T47D (cell line): ENCODE measurements around the gene KLK5.
"Not testable (repeated sequence)": the region's sequence is repeated elsewhere in the genome, so short reads cannot be mapped to it uniquely, and the experiment has no call there.

Source experiments
- DNase-seq, 2 experiments: peaks; one replicate each; pipeline versions ENCODE4 v3.0.0 to v3.0.0-alpha.2; 2011 to 2012; ENCODE audit warnings: low read depth in 1 of 2, low spot score in 1 of 2
- JUND ChIP-seq: IDR thresholded peaks from 2 replicates; pipeline ENCODE4 v1.6.1; 2012; ENCODE audit warnings: low read depth
- in situ Hi-C: cut with HindIII; loops from 2 replicates; pipeline ENCODE4 v1.10.0; 2016; ENCODE audit warnings: low sequenced_read_pairs, low pct_unique_long_range_greater_than_20kb

The KLK5 gene, protein sequence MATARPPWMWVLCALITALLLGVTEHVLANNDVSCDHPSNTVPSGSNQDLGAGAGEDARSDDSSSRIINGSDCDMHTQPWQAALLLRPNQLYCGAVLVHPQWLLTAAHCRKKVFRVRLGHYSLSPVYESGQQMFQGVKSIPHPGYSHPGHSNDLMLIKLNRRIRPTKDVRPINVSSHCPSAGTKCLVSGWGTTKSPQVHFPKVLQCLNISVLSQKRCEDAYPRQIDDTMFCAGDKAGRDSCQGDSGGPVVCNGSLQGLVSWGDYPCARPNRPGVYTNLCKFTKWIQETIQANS

DNA sequence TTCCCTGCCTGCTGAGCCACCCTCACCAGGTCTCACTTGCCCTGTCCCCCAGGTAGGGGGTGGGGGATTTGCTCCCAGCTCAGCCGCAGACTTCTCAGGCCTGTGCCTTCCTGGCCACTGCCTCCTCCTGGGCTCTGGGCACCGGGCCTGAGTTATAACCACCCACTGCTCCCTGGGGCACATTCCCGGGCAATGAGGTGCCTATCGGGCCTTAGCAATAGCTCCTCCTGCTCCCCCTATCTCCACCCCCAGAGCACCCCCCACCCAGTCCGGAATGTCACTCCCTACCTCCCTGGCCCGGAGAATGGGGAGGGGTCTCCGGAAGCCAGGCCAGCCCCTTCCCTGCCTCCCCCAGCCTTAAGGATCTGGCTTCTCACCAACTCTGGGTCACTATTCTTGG is at the start of gene KLK5:
KLK5 (minus strand) TSS at position 129 of the 400 bp plus-strand sequence. CDS start 381 bp downstream, outside the sequence.
- DNase-seq = no peak
- in situ Hi-C loops = no loop called here
- TF ChIP-seq JUND = no peak

DNA sequence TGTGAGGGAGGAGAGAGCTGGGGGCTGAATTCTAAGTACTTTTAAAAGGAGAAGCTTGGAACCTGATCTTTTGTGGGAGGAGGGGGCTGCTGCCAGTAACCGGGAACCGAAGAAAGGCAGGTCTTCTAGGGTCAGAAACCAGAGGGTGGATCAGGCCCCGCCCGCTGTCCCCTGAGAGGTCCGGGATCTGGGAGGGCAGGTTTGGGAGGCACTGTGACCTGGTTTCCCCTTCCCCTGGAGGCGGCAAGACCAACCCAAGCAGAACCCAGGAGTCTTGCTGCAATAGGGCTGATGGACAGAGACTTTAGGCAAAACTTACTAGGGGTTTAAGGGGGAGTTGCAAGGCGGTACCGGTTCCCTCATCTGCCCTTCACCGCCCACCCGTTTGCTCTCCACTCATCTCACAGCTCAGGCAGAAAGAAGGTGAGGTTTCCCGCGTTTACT is 49.3 kb upstream of the KLK5 start:
- in situ Hi-C loops = no loop called here
- no peak for TF ChIP-seq JUND
- peak in 1 of 2 experiments; percentile 64 for DNase-seq

DNA sequence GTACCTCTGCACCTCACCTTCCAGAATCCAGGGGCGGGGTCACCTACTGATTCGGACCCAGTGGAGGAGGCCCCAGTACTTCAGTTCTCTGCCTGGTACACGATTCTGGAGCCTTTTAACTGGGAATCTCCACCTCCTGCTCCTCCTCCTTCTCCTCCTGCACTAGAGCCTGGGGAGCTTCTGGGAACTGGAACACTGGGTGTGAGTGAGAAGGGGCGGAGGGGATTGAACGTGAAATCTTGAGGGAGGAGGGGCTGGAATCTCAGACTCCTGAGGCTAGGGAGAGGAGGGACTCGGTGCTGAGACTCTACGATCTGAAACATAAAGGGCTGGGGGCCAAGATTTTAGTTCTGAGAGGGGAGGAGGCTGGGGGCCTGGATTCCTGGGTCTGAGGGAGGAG is 48.7 kb upstream of the KLK5 start, which contains the start of gene KLK8:
KLK8 (minus strand) TSS at position 90 of the 400 bp plus-strand sequence. CDS start 437 bp downstream, outside the sequence.
- TF ChIP-seq JUND = no peak
- DNase-seq = peak in 1 of 2 experiments; percentile 71
- in situ Hi-C loops = no loop called here

DNA sequence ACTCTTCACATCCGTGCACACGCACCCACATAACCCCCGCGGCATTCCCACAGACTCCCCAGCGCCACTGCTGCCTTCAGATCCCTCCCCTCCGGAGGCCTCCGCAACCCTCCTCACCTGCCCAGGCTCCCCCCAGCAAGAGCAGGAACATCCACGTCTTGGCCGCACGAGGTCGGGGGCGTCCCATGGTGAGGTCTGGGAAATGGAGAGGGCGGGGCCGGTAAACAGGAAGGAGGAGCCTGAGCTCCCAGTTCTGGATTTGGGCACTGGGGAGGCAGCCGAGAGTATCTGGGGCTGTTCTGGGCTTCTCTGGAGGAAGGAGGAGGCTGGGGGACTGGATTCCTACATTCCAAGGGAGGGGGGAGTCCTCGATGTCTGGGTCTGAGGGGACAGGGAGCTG is 48.1 kb upstream of the KLK5 start:
- in situ Hi-C loops = no loop called here
- no peak for TF ChIP-seq JUND
- no peak for DNase-seq

DNA sequence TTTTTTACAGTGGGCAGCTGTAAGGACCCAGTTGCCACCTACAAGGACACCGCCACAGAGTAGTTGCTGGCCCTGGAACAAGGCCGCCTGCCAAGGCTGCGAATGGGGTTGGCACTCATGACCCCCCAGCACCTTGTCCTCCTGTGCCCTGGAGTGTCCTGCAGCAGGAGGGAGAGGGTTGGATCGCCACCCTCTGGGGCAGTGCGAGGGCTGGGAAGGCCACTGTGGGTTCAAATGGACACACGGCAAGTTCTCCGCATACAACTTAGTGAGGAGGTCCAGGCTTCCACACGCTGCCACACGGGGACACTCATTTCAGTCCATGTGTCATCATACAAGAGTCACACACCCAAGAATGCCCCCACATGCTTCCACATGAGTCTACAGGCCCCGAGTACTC is 47.6 kb upstream of the KLK5 start:
- in situ Hi-C loops = no loop called here
- no peak for DNase-seq
- no peak for TF ChIP-seq JUND

DNA sequence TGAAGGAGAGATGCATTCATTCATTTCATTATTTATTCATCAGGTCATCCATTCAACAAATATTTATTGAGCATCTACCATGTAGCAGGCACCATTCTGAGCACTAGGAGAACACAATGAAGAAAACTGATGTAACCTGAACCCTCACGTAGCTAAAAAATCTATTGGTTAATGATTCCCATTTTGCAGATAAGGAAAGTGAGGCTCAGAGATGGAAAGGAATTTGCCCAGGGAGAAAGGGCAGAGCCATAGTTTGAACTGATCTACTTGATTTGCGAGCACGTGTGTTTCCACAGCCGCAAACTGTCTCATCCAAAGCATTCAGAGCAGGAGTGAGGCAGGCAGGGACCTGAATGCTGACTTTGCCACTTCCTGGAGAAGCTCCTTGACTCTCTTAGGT is 45.8 kb upstream of the KLK5 start:
- no peak for DNase-seq
- in situ Hi-C loops = no loop called here
- TF ChIP-seq JUND = no peak

DNA sequence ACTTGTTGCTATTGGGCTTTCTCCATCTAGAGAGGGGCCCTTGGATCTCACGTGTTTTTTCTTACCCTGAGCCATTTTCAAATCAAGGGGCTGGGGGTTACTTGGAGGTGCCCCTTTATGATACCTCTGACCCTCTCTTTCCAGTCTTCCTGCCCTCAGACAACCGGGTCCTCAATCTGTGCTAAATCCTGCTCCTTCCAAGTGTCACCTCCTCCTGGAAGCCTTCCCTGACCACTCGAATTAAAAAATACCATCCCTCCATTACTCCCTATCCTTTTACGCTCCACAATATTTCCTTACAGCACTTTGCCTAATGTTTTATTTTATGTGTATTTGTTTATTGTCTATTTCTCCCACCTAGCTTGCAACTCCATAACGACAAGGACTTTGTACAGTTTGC is 45.2 kb upstream of the KLK5 start:
- no peak for TF ChIP-seq JUND
- no peak for DNase-seq
- in situ Hi-C loops = no loop called here

DNA sequence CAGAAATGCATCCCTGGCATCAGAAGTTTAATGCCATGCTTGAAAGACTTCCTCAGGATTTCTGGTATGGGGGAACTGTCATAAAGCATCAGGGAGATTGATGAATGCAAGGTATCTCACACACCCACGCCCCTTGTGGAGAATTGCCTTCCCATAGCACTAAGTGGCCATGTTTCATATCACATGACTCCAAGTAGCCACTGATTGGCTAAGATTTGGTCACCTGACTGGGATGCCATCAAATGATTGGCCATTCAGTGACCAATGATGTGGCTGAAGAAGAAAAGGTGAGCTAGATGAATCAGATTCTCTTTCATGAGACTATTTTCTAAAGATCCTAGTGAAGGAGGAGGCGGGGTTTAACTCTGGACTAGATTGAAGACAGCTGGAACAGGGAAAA is 41.3 kb upstream of the KLK5 start:
- TF ChIP-seq JUND = no peak
- peak in 1 of 2 experiments; percentile 37 for DNase-seq
- in situ Hi-C loops = no loop called here

DNA sequence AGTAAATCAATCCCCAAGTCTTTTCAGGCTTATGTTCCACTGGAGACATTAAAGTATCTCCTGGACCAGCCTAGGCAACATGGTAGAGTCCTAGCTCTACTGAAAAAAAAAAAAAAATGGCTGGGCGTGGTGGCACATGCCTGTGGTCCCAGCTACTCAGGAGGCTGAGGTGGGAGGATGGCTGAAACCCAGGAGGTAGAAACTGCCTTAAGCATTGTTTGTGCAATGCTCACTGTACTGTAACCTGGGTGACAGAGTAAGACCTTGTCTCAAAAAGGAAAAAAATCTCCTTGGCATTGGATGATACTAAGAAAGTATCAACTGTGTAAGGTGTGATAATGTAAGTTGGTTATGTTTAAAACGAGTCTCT is 39.8 kb upstream of the KLK5 start:
- no peak for DNase-seq
- no peak for TF ChIP-seq JUND
- in situ Hi-C loops = no loop called here

DNA sequence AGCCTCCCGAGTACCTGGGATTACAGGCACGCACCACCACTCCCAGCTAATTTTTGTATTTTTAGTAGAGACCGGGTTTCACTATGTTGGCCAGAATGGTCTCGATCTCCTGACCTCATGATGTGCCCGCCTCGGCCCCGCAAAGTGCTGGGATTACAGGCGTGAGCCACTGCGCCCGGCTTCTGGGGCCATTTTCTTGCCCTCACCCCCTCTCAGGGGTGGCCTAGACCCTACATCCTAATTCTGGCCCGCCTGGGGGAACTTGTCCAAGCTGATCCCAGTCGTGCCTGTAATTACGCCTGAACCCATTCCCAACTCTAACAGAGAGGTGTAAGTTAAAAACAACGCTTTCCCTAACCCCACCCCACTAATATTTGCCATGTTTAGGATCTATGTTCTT is 31.6 kb upstream of the KLK5 start:
- in situ Hi-C loops = not testable (repeated sequence)

DNA sequence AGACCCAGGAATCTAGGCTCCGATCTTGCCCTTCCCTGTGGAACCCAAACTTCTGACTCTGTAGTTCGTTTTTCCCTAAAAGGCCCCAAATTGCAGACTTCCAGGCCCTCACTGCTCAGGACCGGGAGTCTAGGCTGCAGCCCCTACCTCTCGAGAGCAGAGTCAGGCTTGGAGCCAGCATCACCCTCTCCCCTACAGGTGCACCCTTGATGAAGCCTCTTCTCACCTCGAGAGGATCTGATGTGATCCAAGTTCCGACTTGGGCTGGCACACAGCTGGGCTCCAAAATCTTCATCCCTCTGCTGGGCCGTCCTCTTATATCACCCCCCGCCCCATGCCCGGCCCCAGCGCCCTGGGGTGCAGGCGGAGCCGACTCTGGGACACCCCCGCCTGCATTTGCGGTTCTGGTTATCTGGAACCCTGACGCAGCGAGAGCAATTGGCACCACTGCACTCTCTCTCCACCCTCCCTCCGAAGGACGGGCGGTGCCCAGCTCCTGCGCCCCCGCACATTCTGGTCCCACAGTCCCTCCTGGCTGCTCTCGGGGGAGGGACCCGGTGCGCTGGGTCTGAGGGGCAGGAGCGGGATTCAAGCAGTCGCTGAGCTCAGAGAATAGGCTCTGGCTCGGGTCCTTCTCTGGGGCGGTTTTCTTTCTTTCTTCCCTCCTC is 30.9 kb upstream of the KLK5 start, which contains the start of gene KLK7:
KLK7 (minus strand) TSS at position 293 of the 668 bp plus-strand sequence. CDS start 1,518 bp downstream, outside the sequence.
- TF ChIP-seq JUND = no peak
- in situ Hi-C loops = no loop called here
- DNase-seq = no peak

More for the DNA sequence above, 31.6 kb upstream of the KLK5 start:
- DNase-seq = not testable (repeated sequence)

DNA sequence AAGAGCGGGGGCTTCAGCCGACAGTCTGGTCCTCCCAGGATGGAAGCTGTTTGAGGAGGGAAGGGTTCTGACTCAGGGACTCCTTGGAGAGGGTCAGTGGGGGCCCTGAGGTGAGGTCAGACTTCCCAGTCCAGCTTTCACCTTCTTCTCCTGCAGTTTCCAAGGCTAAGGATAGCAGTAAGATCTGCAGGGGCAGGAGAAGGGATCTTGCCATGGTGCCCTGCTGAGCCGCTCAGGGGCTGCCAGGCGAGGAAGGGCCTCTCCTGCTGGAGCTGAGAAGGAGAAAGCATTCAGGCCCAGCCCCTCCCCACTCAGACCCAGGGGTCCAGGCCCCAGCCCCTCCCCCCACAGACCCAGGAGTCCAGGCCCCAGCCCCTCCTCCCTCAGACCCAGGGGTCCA is 29.3 kb upstream of the KLK5 start:
- in situ Hi-C loops = no loop called here
- no peak for TF ChIP-seq JUND
- no peak for DNase-seq

DNA sequence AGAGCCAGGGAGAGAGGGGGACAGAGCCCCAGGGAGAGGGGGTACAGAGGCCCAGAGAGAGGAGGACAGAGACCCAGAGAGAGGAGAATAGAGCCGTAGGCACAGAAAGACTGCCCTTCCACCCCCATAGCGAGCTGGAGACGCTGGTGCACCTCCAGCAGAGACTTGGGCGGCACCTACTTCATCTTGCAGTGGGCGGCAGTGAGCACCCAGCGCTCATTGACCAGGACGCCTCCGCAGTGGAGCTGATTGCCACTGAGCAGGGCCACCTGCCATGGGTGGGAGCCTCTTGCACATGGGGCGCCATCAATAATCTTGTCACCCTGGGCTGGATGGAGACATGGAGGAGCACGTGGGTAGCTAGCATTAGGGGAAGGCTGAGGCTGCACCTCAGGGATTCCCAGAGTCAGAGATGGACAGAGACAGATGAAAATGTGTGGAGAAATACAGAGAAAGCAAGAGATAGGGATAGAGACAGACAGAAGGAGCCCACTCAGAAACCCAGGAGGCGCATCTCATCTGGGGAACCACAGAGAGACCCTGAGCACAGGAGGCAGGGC is 28.8 kb upstream of the KLK5 start:
- no peak for TF ChIP-seq JUND
- no peak for DNase-seq
- in situ Hi-C loops = no loop called here
